ENCODE results near the gene RGPD4.

The RGPD4 gene

GRCh38 chr2:107927034-107927534 is 100.4 kb downstream of the RGPD4 start:
- no peak for DNase-seq (ENCODE audit: low read depth)

- no peak for DNase-seq (ENCODE audit: low read depth)
Observed at GRCh38 chr2:107931412-107931811, 104.7 kb downstream of the RGPD4 start.

GRCh38 chr2:107932488-107932887 is 105.8 kb downstream of the RGPD4 start:
- no peak for DNase-seq (ENCODE audit: low read depth)

- no peak for DNase-seq (ENCODE audit: low read depth)
Observed at GRCh38 chr2:107932979-107933378, 106.3 kb downstream of the RGPD4 start.

GRCh38 chr2:107936433-107937359 is 110.0 kb downstream of the RGPD4 start:
- no peak for DNase-seq (ENCODE audit: low read depth)
